Measurements from ENCODE around the gene SMPD2.

The SMPD2 gene

GRCh38 chr6:109461733-109462526 lies 21.4 kb downstream of the SMPD2 start:
- DNase-seq: no peak

- DNase-seq: no peak
Observed at GRCh38 chr6:109465772-109466171, 25.2 kb downstream of the SMPD2 start.

GRCh38 chr6:109466212-109466923 lies 25.8 kb downstream of the SMPD2 start:
- no peak for DNase-seq

- DNase-seq: no peak
Observed at GRCh38 chr6:109467696-109468095, 27.2 kb downstream of the SMPD2 start.

GRCh38 chr6:109469591-109470189 lies 29.2 kb downstream of the SMPD2 start:
- DNase-seq: no peak

GRCh38 chr6:109471105-109471810 lies 30.7 kb downstream of the SMPD2 start:
- no peak for DNase-seq

GRCh38 chr6:109472132-109472995 lies 31.8 kb downstream of the SMPD2 start:
- DNase-seq: no peak

- no peak for DNase-seq
Observed at GRCh38 chr6:109473120-109473519, 32.6 kb downstream of the SMPD2 start.

- DNase-seq: no peak
Observed at GRCh38 chr6:109474995-109475394, 34.5 kb downstream of the SMPD2 start.

- no peak for DNase-seq
Observed at GRCh38 chr6:109475625-109476024, 35.1 kb downstream of the SMPD2 start.

GRCh38 chr6:109477184-109477583 lies 36.7 kb downstream of the SMPD2 start:
- DNase-seq: no peak

GRCh38 chr6:109477725-109478124 lies 37.2 kb downstream of the SMPD2 start:
- DNase-seq: no peak

GRCh38 chr6:109478222-109478805 lies 37.8 kb downstream of the SMPD2 start:
- no peak for DNase-seq

GRCh38 chr6:109478841-109479624 lies 38.5 kb downstream of the SMPD2 start:
- DNase-seq: no peak

- DNase-seq: no peak
Observed at GRCh38 chr6:109480993-109481480, 40.5 kb downstream of the SMPD2 start.

- peak; percentile 88 for DNase-seq
Observed at GRCh38 chr6:109482905-109483734, 42.6 kb downstream of the SMPD2 start, which contains the start of gene ZBTB24. ZBTB24 (minus strand) TSS chr6:109483219; CDS start chr6:109482026, 1,193 bp downstream.

- no peak for DNase-seq
Observed at GRCh38 chr6:109483735-109484057, 43.2 kb downstream of the SMPD2 start.

- no peak for DNase-seq
Observed at GRCh38 chr6:109484122-109484521, 43.6 kb downstream of the SMPD2 start.

GRCh38 chr6:109485266-109485935 lies 44.9 kb downstream of the SMPD2 start:
- DNase-seq: no peak
